Body of pancreas (tissue), 4 donors: ENCODE data around the gene CCDC92B. TPM values are rescaled to one million over a fixed set of nuclear protein-coding genes. Genes with fewer than 3 reads are reported as not detected.

Experiments used
- ATAC-seq: fragments of 150-250 bp; one replicate; pipeline ENCODE4 v1.9.1; 2016
- DNase-seq, 4 donors: peaks; one replicate each; pipeline ENCODE4 v3.0.0-alpha.2; 2019
- H3K27ac ChIP-seq, 4 donors: fragments of 200-600 bp; sonication (generic); 1 replicate in 3 of 4; 2 replicates in 1 of 4; pipeline versions ENCODE4 v1.5.1 to v1.6.1; 2016 to 2019; ENCODE audit warnings: mild to moderate bottlenecking in 1 of 4, mixed read lengths in 1 of 4, moderate library complexity in 1 of 4
- H3K27me3 ChIP-seq, 2 donors: fragments of 200-600 bp; sonication (generic); one replicate each; pipeline ENCODE4 v1.6.0; 2016; ENCODE audit warnings: mild to moderate bottlenecking in 1 of 2
- H3K36me3 ChIP-seq, 2 donors: fragments of 200-600 bp; sonication (generic); replicated peaks in 1 of 2; 2 replicates each; pipeline ENCODE4 v1.5.1; 2016; ENCODE audit warnings: low read depth in 2 of 2; ENCODE audit not compliant: insufficient read depth in 1 of 2
- H3K4me1 ChIP-seq: fragments of 200-600 bp; sonication (generic); one replicate; pipeline ENCODE4 v1.6.0; 2016
- H3K4me3 ChIP-seq, 2 donors: fragments of 200-600 bp; sonication (generic); 1 replicate in 1 of 2; 2 replicates in 1 of 2; pipeline ENCODE4 v1.5.1; 2016 to 2019
- H3K9me3 ChIP-seq, 3 donors: fragments of 200-600 bp; sonication (generic); 1 replicate in 2 of 3; 2 replicates in 1 of 3; pipeline ENCODE4 v1.5.1; 2016
- POLR2A ChIP-seq, 3 donors: fragments of 450-650 bp; IDR thresholded peaks; one replicate each; pipeline ENCODE4 v1.6.1; 2016; ENCODE audit warnings: antibody characterized with exemption in 3 of 3, mild to moderate bottlenecking in 2 of 3
- WGBS, 2 donors: methylation state at CpG; one replicate each; pipeline ENCODE4 v1.1.5; 2017; 5-methylcytosine and 5-hydroxymethylcytosine counted together
- intact Hi-C: fragments of 100-400 bp; cut with DNase I; formaldehyde crosslinking; loops from one replicate; pipeline ENCODE4 v1.15.1; 2023
- total RNA-seq, 2 donors: library from RNA; depleted of rRNA; stranded (reverse); fragments of >200 nt; gene quantifications; one replicate each; pipeline ENCODE4 v1.1.0, GENCODE V29; 2016
- TF ChIP-seq, protein P1 (sequence below), 7 experiments: fragments of 450-650 bp in 4 of 7; fragments of 200-600 bp in 3 of 7; sonication (generic) in 3 of 7; IDR thresholded peaks; one replicate each; pipeline ENCODE4 v1.5.1; 2016 to 2019; ENCODE audit warnings: antibody characterized with exemption in 7 of 7

CCDC92B gene
- total RNA-seq, 2 donors from 2014 or later: 0.26 TPM; not detected in 1

DNA sequence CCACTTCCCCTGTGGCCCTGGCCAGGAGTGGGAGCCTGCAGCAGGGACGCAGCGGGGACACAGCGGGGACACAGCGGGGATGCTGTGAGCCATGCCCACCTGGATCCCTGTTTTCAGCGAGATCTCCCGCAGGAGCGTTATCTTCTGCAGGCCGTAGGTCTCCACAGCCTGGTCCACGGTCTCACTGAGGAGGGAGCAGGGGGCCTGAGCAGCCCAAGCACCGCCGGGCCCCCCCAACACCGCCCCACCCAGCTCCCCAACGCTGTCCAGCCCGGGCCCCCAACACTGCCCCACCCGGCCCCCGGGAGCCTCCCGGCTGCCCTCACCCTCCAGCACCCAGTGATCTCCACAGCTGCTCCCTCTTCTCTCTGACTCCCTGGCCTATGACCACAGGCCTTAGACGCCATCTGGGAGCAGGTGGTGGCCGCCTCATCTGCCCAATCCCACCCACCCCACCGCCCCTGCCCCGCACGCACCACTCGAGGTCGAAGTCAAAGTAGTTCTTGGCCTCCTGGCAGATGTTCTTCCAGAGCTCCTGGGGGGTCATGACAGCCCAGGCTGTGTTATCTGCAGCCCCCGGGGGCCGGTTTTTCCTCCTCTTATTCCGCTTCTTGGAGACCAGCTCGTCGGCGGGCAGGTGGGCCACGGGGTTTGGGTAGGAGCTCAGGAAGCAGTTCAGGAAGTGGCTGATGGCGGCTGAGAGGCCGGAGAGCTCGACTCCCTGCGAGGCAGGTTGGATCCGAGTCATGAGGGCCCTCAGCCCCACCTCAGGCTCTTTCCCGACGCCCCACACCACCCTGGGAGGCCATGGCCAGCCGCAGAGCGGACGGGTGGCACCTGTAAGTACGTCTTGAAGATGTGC is 54.8 kb downstream of the CCDC92B start:
- 91 to 97% methylated on average over 22 to 29 of the region's 42 CpGs for WGBS, 2 donors
- Histone ChIP-seq H3K27ac (no peak overlapping the region), H3K27me3 (no peaks in the 10 kb centered on the region), H3K36me3 (peaks cover 40 to 49% of the 10 kb centered on the region in 2 donors), H3K4me1 (no peaks in the 10 kb centered on the region), H3K4me3 (no peak overlapping the region), H3K9me3 (no peaks in the 10 kb centered on the region)
- no peak for TF ChIP-seq POLR2A (IDR thresholded peaks at IDR 0.05)
- ATAC-seq (no peak), DNase-seq (peak in 1 of 4 donors; percentile 7)
- intact Hi-C loops: no loop called here

DNA sequence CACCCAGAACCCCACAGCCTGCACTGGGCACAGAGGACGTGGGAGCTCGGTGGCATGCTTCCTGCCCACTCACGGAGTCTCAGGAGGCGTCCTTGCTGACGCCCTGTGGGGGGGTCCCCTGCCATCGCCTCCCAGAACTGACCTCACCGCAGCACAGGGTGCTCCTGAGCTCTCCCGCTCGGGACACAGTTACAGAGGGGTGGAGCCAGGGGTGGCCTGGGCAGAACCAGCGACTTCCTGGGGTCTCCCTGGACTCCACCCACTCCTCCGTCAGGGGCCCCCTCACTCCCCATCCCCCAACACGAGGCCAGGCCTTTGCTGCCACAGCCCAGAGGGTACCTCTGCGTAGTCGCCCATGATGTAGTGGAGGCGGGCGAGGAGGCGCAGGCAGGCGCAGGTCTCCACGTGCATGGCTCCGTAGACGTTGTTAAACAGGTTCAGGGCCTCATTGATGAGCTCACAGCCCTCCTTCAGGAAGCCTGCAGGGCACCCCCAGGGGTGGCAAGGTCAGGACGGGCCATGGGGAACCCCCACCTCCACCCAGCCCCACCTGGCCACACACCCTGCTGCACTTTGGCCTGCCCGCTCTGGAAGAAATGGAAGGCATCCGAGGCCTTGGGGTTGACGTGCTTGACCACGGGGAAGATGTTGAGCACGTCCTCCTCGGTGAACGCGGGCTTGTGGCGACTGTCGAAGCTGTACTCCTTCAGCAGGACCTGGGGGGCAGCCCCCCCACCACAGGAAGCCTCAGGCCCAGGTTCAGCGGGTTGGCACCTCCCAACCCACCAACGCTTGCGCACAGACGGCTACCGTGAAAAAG is 55.7 kb downstream of the CCDC92B start:
- H3K27ac ChIP-seq: no peak overlapping the region
- peaks cover 39 to 49% of the 10 kb centered on the region in 2 donors for H3K36me3 ChIP-seq
- H3K9me3 ChIP-seq: no peaks in the 10 kb centered on the region
- no peak for TF ChIP-seq POLR2A (IDR thresholded peaks at IDR 0.05)
- TF ChIP-seq, protein P1, sequence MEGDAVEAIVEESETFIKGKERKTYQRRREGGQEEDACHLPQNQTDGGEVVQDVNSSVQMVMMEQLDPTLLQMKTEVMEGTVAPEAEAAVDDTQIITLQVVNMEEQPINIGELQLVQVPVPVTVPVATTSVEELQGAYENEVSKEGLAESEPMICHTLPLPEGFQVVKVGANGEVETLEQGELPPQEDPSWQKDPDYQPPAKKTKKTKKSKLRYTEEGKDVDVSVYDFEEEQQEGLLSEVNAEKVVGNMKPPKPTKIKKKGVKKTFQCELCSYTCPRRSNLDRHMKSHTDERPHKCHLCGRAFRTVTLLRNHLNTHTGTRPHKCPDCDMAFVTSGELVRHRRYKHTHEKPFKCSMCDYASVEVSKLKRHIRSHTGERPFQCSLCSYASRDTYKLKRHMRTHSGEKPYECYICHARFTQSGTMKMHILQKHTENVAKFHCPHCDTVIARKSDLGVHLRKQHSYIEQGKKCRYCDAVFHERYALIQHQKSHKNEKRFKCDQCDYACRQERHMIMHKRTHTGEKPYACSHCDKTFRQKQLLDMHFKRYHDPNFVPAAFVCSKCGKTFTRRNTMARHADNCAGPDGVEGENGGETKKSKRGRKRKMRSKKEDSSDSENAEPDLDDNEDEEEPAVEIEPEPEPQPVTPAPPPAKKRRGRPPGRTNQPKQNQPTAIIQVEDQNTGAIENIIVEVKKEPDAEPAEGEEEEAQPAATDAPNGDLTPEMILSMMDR (IDR thresholded peaks at IDR 0.05): no peak
- intact Hi-C loops: no loop called here
- H3K4me3 ChIP-seq: no peak overlapping the region
- DNase-seq (peak in 2 of 4 donors; percentile 10 to 12), ATAC-seq (no peak)
- no peaks in the 10 kb centered on the region for H3K27me3 ChIP-seq
- 91 to 96% methylated on average over 13 to 35 of the region's 37 CpGs for WGBS, 2 donors
- no peaks in the 10 kb centered on the region for H3K4me1 ChIP-seq

DNA sequence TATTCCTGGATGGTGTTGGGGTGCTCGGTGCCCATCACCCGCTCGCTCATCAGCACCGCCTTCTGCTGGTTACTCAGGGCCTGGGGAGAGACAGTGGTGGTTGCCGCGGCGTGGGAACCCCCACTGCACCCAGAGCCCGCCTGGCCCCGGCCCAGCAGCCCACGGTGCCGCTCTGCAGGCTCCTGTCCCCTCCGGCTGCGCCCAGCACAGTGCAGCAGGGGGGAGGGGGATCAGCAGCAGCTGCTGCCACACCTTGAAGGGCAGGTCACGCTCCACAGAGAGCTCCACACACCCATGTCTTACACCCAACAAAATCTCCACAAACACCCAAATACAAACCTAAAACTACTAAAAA is 56.7 kb downstream of the CCDC92B start:
- TF ChIP-seq, protein P1 (IDR thresholded peaks at IDR 0.05): no peak
- TF ChIP-seq POLR2A (IDR thresholded peaks at IDR 0.05): no peak
- Histone ChIP-seq H3K9me3 (no peaks in the 10 kb centered on the region), H3K4me1 (no peaks in the 10 kb centered on the region), H3K27ac (no peak overlapping the region), H3K36me3 (peaks cover 33 to 42% of the 10 kb centered on the region in 2 donors), H3K4me3 (no peak overlapping the region), H3K27me3 (no peaks in the 10 kb centered on the region)
- peak in 1 of 4 donors; percentile 12 for DNase-seq
- intact Hi-C loops: no loop called here
- WGBS, 2 donors: 95 to 100% methylated on average over 3 to 14 of the region's 14 CpGs
- no peak for ATAC-seq

DNA sequence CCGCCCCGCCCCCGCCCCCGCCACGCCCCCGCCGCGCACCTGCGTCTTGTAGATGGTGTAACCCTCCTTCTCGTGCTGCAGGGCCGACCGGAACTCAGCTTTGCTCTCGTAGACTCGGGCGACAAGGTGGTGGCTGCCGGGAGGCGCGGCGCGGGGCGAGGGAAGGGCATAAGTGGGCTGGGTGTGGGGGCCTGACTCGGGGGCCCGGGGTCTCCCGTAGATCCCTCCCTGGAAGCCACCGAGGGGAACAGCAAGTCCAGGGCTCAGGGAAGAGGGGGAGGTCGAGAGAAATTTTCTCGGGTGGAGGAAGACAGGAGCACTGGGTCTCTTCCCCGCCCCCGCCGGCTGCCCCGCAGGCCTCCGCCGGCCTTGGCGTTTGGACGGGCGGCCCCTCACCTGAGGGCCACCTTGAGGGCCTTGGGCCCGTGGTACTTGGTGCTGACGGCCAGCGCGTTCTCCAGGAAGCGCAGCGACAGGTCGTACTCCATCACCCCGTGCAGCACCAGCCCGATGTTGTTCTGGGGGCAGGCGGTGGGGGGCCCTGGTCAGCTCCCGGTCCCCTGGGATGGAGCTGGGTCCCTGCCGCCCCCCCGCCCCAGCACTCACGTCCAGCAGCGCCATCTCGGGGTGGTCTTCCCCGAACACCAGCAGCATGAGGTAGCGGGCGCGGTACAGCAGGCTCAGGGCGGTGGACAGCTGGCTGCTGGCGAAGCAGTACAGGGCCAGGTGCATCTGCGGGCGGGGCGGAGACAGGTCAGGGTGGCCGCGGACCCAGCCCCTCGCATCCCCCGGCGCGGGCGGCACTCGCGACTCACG is 57.3 kb downstream of the CCDC92B start:
- H3K27me3 ChIP-seq: no peaks in the 10 kb centered on the region
- TF ChIP-seq, protein P1 (IDR thresholded peaks at IDR 0.05): no peak
- TF ChIP-seq POLR2A (IDR thresholded peaks at IDR 0.05): no peak
- intact Hi-C loops: no loop called here
- H3K9me3 ChIP-seq: no peaks in the 10 kb centered on the region
- 89 to 95% methylated on average over 30 to 50 of the region's 71 CpGs for WGBS, 2 donors
- no peak overlapping the region for H3K27ac ChIP-seq
- no peak for ATAC-seq
- peak in 1 of 4 donors; percentile 13 for DNase-seq
- peaks cover 30 to 40% of the 10 kb centered on the region in 2 donors for H3K36me3 ChIP-seq
- no peak overlapping the region for H3K4me3 ChIP-seq
- H3K4me1 ChIP-seq: no peaks in the 10 kb centered on the region
